Endothelial cell of umbilical vein (primary cell): ENCODE measurements around the gene DDR2. TPM values are rescaled to one million over a fixed set of nuclear protein-coding genes. Genes with fewer than 3 reads are reported as not detected.

Experiments
- BruUV-seq: library from RNA; stranded (reverse); fragments of 400-500 nt; replicated peaks from 2 replicates; lab custom pipeline; 2021; lab: Mats Ljungman, UMichigan
- CTCF ChIA-PET: fragments of 300-600, 350-600 bp; sonication (Branson Sonifier 250); formaldehyde crosslinking; loops from one replicate; lab custom pipeline; 2021; ENCODE audit warnings: antibody characterized with exemption, inconsistent platforms; lab: Charles Lee
- POLR2A ChIA-PET: fragments of 300-600, 350-600 bp; sonication (Branson Sonifier 250); formaldehyde crosslinking; loops from one replicate; lab custom pipeline; 2021; ENCODE audit warnings: antibody characterized with exemption, inconsistent platforms; lab: Charles Lee
- DNase-seq: peaks from one replicate; pipeline ENCODE4 v3.0.0-alpha.2; 2011; ENCODE audit warnings: low read depth, low spot score
- FAIRE-seq: peaks from 2 replicates; lab custom pipeline; 2011; peaks lifted over from hg19 to GRCh38; lab: Jason Lieb, UNC
- H2AFZ ChIP-seq: 2 replicates; pipeline ENCODE4 v1.6.0; 2012; ENCODE audit warnings: low read depth, low read length, control low read depth, inconsistent platforms
- H3K27ac ChIP-seq: 2 replicates; pipeline ENCODE4 v1.5.1; 2011; ENCODE audit warnings: low read depth, mild to moderate bottlenecking, control low read depth, low read length, moderate library complexity; ENCODE audit not compliant: insufficient read depth
- H3K27me3 ChIP-seq, 2 experiments: 2 replicates each; pipeline versions ENCODE4 v1.6.0 to v1.6.1; 2011; ENCODE audit warnings: low read length in 2 of 2, mixed read lengths in 1 of 2; ENCODE audit not compliant: control insufficient read depth in 2 of 2, insufficient read depth in 2 of 2
- H3K36me3 ChIP-seq, 2 experiments: 2 replicates in 1 of 2; 3 replicates in 1 of 2; pipeline ENCODE4 v1.5.1; 2011; ENCODE audit warnings: low read length in 2 of 2, mild to moderate bottlenecking in 1 of 2, moderate library complexity in 1 of 2; ENCODE audit not compliant: control insufficient read depth in 2 of 2, insufficient read depth in 2 of 2; ENCODE audit errors: extremely low read depth in 1 of 2
- H3K4me1 ChIP-seq: 3 replicates; pipeline ENCODE4 v1.5.1; 2011; ENCODE audit warnings: mild to moderate bottlenecking, low read length; ENCODE audit not compliant: control insufficient read depth, insufficient read depth; ENCODE audit errors: extremely low read depth
- H3K4me2 ChIP-seq: 2 replicates; pipeline ENCODE4 v1.6.1; 2011; ENCODE audit warnings: low read length, control low read depth, mixed read lengths; ENCODE audit not compliant: insufficient read depth
- H3K4me3 ChIP-seq, 3 experiments: fragments of 200-600 bp in 1 of 3; sonication (generic), shearing (Covaris generic) in 1 of 3; replicated peaks in 1 of 3; 2 replicates each; pipeline ENCODE4 v1.5.1; 2011 to 2016; ENCODE audit warnings: control low read depth in 3 of 3, low read length in 3 of 3, mild to moderate bottlenecking in 2 of 3, inconsistent platforms in 1 of 3, low read depth in 1 of 3, moderate library complexity in 1 of 3; ENCODE audit not compliant: insufficient read depth in 1 of 3
- H3K79me2 ChIP-seq: 2 replicates; pipeline ENCODE4 v1.6.0; 2012; ENCODE audit warnings: low read length, inconsistent platforms; ENCODE audit not compliant: control insufficient read depth, insufficient read depth
- H3K9ac ChIP-seq: replicated peaks from 2 replicates; pipeline ENCODE3; 2011; ENCODE audit warnings: low read length, control low read depth; ENCODE audit not compliant: insufficient read depth; ENCODE audit errors: extremely low read depth
- H3K9me1 ChIP-seq: replicated peaks from 3 replicates; pipeline ENCODE4 v1.6.0; 2011; ENCODE audit warnings: mild to moderate bottlenecking, low read length; ENCODE audit not compliant: control insufficient read depth, insufficient read depth; ENCODE audit errors: extremely low read depth
- H3K9me3 ChIP-seq: replicated peaks from 2 replicates; pipeline ENCODE4 v1.5.1; 2012; ENCODE audit warnings: low read length, inconsistent platforms; ENCODE audit not compliant: control insufficient read depth, insufficient read depth
- H4K20me1 ChIP-seq: replicated peaks from 2 replicates; pipeline ENCODE3; 2011; ENCODE audit warnings: mild to moderate bottlenecking, low read length; ENCODE audit not compliant: control insufficient read depth, insufficient read depth; ENCODE audit errors: extremely low read depth
- GATA2 ChIP-seq: IDR thresholded peaks from 2 replicates; pipeline ENCODE4 v1.7.0; 2011; ENCODE audit warnings: low read depth, mild to moderate bottlenecking, moderate library complexity, mixed read lengths, low read length; ENCODE audit not compliant: insufficient read length, insufficient read depth
- POLR2A ChIP-seq: IDR thresholded peaks from 2 replicates; pipeline ENCODE4 v1.6.1; 2012; ENCODE audit warnings: low read depth, mild to moderate bottlenecking, control low read depth, low read length
- POLR2AphosphoS5 ChIP-seq: IDR thresholded peaks from 2 replicates; pipeline ENCODE4 v1.6.1; 2012; ENCODE audit warnings: low read depth, mild to moderate bottlenecking, control low read depth, low read length, moderate library complexity; ENCODE audit not compliant: insufficient read depth
- dilution Hi-C: fragments of 300-500 bp; cut with MboI; formaldehyde crosslinking; loops from one replicate; pipeline ENCODE4 v1.15.0; 2019; ENCODE audit warnings: low sequenced_read_pairs; ENCODE audit not compliant: extremely low pct_ligation_motif_present
- intact Hi-C: fragments of 100-400 bp; cut with micrococcal nuclease; formaldehyde crosslinking; loops from one replicate; pipeline ENCODE4 v1.10.0; 2022
- polyA plus RNA-seq, 4 experiments: library from polyadenylated mRNA; depleted of rRNA in 3 of 4; stranded (reverse) in 3 of 4; unstranded in 1 of 4; fragments of >200 nt; gene quantifications; 2 replicates each; pipeline versions ENCODE4 v1.2.1 to v1.2.3, GENCODE V29; 2011 to 2012; ENCODE audit warnings: missing spikeins in 1 of 4
- total RNA-seq: library from RNA; stranded (reverse); gene quantifications from 2 replicates; pipeline ENCODE4 v1.2.3, GENCODE V29; 2021

DDR2 gene
- total and polyA plus RNA-seq, 2 donors (not counting 3 experiments of a cell fraction or from before 2014, with no cell fraction given) = 27.8 to 30.8 TPM

DNA sequence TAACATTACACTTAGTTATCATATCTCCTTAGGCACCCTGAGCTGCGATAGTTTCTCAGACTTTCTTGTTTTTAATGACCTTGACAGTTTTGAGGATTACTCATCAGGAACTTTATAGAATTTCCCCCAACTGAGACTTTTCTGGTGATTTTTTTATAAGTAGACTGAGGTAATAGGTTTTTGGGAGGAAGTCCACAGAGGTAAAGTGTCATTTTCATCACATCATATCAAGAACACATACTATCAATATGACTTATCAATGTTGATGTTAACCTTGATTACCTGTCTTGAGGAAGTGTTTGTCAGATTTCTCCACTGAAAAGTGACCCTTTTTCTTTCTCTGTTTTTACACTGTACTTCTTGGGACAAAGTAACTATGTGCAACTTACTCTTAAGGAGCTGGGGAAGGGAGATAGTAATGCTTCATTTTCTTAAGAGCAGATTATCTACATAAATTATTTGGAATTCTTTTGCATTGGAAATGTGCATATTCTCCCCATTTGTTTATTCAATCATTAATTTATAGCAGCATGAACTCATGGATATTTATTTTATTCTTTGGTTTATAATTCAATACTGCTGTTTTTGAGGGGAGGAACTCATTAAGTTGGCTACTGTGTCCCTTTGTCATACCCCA lies 85.4 kb downstream of the DDR2 start:
- H3K79me2 ChIP-seq = no peaks in the 10 kb centered on the region
- H3K4me3 ChIP-seq = no peak overlapping the region
- H2AFZ ChIP-seq = no peak overlapping the region
- ChIA-PET CTCF (interaction anchor here (1.1 kb wide), 1 partner anchor 25 kb away, joined by 3 read pairs; no protein-coding TSS in a partner anchor), POLR2A (no interaction called here)
- intact Hi-C loops = no loop called here
- no peaks in the 10 kb centered on the region for H3K27me3 ChIP-seq
- dilution Hi-C loops = no loop called here
- no peak overlapping the region for H3K27ac ChIP-seq
- DNase-seq (no peak), FAIRE-seq (no peak)
- H3K4me1 ChIP-seq = no peaks in the 10 kb centered on the region
- no peaks in the 10 kb centered on the region for H4K20me1 ChIP-seq
- H3K36me3 ChIP-seq = no peaks in the 10 kb centered on the region
- BruUV-seq = no TSS peak
- no peak overlapping the region for H3K4me2 ChIP-seq
- no peak overlapping the region for H3K9ac ChIP-seq
- no peaks in the 10 kb centered on the region for H3K9me1 ChIP-seq
- H3K9me3 ChIP-seq = no peaks in the 10 kb centered on the region
- TF ChIP-seq POLR2AphosphoS5 = no peak

DNA sequence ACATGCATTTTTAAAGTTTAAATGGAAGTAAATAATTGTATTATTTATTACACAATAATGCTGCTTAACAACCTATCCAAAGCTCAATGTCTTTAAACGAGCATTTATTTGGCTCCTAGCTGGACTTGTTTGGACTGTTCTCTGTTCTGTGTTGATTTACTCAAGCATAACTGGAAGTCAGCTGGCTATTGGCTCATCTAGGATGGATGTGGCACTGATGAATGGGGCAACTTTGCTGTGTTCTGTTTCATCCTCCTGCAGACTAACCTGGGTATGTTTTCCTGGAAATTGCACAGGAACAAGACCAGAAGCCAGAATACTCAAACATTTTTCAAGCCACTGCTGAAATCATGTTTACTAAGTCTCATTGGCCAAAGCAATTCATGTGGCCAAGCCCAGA lies 87.4 kb downstream of the DDR2 start:
- CTCF ChIA-PET = interaction anchor here (0.8 to 1.5 kb wide), 3 partner anchors 8 to 23 kb away, joined by 3 read pairs; no protein-coding TSS in a partner anchor
- Histone ChIP-seq H3K4me3 (no peak overlapping the region), H3K27me3 (no peaks in the 10 kb centered on the region), H3K9ac (no peak overlapping the region), H3K4me2 (no peak overlapping the region), H3K9me1 (no peaks in the 10 kb centered on the region), H3K36me3 (no peaks in the 10 kb centered on the region), H3K27ac (no peak overlapping the region), H3K79me2 (no peaks in the 10 kb centered on the region), H3K4me1 (no peaks in the 10 kb centered on the region), H3K9me3 (no peaks in the 10 kb centered on the region), H2AFZ (no peak overlapping the region), H4K20me1 (peaks cover 3% of the 10 kb centered on the region)
- intact Hi-C loops (no loop called here), dilution Hi-C loops (no loop called here)
- DNase-seq (no peak), FAIRE-seq (no peak)
- TF ChIP-seq GATA2 (no peak), POLR2A (no peak)
- no TSS peak for BruUV-seq
- POLR2A ChIA-PET = no interaction called here
